Measurements from ENCODE around the gene SLC25A47.
"Not testable (repeated sequence)": the region's sequence is repeated elsewhere in the genome, so short reads cannot be mapped to it uniquely, and the experiment has no call there.

The SLC25A47 gene

GRCh38 chr14:100328495-100329163, 5.5 kb downstream of the SLC25A47 start:
- DNase-seq = no peak

DNA sequence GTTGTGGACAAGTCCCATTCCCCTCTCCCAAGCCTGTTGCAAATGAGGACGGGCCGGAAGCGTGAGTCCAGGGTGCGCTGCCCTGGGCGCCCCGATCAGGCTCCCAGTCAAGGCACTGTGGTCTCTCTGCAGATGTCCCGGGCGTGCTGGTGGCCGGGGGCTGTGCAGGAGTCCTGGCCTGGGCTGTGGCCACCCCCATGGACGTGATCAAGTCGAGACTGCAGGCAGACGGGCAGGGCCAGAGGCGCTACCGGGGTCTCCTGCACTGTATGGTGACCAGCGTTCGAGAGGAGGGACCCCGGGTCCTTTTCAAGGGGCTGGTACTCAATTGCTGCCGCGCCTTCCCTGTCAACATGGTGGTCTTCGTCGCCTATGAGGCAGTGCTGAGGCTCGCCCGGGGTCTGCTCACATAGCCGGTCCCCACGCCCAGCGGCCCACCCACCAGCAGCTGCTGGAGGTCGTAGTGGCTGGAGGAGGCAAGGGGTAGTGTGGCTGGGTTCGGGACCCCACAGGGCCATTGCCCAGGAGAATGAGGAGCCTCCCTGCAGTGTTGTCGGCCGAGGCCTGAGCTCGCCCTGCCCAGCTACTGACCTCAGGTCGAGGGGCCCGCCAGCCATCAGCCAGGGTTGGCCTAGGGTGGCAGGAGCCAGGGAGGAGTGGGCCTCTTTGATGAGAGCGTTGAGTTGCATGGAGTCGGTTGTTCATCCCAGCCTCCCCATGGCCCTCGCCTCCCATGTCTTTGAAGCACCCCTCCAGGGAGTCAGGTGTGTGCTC, 6.3 kb downstream of the SLC25A47 start:
- no peak for DNase-seq

DNA sequence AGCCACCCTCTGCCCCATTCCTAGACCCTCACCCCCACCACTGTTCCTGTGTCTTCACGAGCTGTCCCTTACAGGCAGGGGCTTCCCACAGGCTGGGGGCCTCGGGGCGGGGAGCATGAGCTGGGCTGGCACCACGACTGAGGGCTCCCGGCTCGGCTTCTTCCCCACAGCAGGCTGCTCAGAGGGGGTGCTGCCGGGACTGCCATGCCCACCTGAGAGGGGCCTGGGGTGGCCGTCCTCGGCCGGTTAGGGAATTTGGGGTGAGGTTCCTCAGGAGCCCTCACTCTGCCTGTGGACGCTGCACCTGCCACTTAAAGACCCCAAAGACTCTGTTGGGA, 6.8 kb downstream of the SLC25A47 start:
- DNase-seq = no peak

- DNase-seq = no peak
Observed at GRCh38 chr14:100330388-100330931, 7.3 kb downstream of the SLC25A47 start.

DNA sequence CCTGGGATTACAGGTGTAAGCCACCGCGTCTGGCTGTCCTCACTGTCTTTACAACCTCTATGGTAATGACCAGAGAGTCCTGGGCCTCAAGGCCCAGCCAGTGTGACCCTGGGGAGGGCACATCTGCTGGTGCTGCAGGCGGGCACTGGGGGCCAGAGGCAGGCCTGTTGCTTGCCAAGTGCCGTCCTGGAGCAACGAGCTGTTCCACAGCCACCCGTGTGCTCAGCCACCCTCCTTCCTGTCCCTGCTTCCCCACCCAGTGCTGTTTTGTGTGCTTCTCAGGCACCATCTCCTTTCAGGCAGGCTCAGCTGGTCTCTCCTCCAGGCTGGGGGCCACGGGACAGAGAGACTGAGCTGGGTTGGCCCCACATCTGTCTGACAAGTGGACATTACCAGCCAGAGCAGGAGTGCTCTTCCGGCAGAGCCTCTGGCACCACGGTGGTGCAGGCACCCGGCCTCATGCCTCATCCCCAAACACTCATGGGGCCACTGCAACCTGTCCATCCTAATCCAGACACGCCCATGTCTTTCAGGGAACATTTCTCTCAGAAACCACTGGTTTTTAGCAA, 9.0 kb downstream of the SLC25A47 start:
- no peak for DNase-seq

DNA sequence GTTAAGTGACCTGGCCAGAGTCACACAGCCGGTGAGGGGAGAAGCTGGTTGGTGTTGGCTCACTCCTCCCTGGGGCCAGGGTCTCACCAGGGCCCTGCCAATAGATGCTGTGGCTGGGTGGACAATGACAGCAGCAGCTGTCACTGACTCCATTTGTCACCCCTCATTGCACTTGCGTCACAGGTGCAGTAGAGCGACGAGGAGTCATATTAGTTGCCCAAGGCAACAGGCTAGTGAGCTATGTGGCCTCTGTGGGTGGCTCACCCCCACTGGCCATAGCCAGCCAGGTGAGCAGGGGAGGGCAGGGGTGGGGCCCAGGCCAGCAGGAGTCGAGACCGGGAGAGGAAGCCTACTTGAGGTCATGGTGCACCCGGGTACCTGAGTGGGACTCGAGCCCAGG, 9.7 kb downstream of the SLC25A47 start:
- DNase-seq = no peak

DNA sequence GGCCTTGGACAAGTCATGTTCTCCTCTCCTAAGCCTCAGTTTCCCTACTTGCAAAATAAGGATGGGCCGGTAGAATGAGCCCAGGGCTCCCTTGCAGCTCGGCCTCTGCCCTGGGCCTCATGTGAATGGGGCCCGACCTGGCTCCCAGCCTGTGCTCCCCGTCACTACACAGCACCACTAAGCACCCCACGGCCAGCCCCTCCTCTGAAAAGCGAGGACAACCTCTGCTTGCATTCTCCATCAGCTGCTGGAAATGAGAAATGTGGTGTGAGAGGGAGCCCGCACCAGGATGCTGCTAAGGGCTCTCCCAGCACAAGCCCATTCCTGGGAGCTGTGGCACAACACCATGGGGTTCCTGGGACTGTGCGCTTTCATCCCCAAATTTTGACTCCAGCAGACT, 10.2 kb downstream of the SLC25A47 start:
- DNase-seq = no peak

DNA sequence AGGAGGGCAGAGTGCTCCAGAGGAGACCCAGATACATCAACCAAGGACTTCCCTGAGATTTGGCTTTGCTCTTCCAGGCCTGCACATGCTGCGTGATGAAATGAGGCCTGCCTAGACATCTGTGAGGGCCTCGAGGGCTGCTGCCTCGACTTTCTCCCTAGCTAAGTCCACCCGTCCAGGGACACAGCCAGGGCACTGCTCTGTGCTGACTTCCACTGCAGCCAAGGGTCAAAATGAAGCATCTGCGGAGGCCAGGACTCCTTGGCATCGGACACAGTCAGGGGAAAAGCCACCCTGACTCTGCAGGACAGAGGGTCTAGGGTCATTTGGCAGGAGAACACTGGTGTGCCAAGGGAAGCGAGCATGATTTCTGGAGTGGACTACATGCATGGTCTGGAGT, 10.7 kb downstream of the SLC25A47 start:
- DNase-seq = no peak

DNA sequence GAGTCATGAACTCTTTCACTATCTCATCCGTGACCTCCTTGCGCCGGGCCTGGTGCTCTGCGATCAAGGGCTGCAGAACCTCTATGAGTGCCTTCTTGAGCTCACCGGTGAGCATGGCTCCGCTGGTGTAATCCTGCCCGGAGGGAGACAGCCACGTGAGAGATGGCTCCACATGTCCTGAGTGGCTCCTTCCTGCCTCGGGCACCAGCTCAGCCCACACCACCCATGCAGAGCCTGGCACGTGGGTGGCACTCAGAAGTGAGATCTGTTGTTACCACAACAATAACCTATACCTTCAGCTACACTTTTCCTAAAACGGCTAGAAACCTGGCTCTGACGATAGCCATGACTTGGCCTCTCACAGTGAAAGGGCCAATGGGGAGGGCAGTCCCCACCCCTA, 11.8 kb downstream of the SLC25A47 start:
- DNase-seq = no peak

DNA sequence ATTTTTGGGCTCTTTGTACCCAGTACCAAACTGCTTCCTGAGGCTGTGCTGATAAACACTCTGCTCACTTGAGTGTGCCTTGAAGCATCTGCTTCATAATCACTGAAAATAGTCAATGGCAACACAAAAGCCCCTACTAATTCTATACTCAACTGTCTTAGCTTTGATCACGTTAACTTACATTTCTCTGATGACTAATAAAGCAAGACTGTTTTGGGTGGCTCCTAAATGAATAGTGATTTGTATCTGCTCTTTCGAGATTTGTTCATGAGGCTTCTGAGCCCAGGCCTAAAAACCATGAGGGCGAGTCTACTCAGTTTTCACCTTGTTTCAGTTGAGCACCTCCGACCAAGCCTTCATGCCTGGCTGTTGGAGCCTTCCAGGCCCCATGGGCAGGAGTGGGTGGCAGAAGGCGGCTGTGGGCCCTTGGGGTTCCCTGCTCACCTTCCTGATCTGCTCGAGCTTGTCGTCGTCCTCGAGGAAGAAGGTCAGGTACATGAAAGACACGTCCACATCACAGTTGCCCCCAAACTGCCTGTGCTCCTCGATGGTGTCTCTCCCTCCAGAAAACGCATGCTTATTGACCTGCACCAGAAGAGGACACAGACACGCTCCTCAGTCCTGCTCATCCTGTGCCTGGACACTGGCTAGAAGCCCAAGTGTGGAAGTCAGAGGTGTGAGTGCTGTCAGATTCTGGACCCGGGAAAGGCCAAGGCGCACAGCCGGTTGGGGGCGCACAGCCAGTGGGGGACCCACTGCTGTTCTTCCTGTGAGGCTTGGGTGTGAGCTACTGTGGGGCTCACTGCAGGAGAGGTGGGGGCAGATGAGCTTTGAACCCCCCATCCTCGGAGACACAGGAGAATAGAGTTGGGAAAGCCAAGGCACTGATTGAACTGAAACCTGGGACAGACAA, 13.7 kb downstream of the SLC25A47 start:
- no peak for DNase-seq

- DNase-seq = no peak
Observed at GRCh38 chr14:100339766-100340422, 16.8 kb downstream of the SLC25A47 start.

GRCh38 chr14:100340423-100340813, 17.3 kb downstream of the SLC25A47 start:
- no peak for DNase-seq

DNA sequence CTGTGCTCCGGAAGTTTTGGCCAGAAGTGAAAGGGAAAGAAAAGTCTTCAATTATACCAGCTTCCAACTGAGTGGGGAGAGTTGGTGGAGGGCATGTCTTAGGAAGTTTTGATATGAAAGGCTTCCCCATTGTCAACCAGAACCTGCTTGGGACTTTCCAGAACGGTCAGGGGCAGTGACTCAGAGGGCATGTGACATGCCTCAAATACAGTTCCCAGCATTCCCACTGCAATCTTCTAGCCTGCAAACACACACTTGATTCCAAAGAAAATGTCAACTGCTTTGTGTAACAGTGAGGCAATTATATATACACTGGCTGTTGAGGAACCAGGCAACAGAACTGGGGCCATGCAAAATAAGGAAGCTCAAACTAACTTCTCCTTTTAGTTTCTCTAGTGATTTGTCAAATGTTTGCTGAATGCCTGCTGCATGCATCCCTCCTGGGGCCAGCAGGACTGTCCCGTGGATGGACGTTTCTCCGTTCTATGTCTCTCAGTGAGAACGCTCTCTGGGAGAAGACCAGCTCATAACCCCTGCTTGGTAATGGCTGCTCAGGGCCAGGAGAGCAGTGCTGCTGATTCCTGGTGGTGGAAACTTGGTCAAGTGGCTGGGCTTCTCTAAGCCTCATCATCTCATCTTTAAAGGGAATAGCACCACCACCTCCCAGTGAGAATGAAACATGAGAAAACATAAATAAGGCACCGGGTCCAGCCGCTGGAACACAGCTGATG, 18.3 kb downstream of the SLC25A47 start:
- DNase-seq = no peak

GRCh38 chr14:100342195-100342594, 19.1 kb downstream of the SLC25A47 start:
- DNase-seq = no peak

GRCh38 chr14:100342826-100343225, 19.7 kb downstream of the SLC25A47 start:
- DNase-seq = not testable (repeated sequence)

GRCh38 chr14:100344657-100345056, 21.5 kb downstream of the SLC25A47 start:
- not testable (repeated sequence) for DNase-seq

DNA sequence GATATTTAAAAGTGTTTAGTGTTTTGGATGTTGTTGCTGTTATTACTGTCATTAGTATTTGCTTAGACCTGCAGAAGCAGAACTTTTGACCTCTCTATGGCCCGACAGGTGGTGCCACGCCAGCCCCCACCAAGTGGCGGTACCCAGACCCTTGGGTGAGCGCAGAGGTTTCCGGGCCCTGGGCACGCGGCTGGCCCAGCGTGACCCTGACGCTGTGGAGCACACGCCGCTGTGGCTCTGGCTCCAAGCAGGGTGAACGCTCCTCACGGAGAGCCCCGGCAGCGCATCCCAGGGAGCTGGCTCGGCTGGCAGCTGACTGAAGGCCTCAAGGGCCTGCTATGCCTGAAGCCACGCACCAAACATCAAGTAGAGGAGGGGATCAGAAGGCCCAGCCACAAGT, 22.6 kb downstream of the SLC25A47 start:
- DNase-seq = no peak

- DNase-seq = no peak
Observed at GRCh38 chr14:100346306-100347091, 23.4 kb downstream of the SLC25A47 start.

GRCh38 chr14:100348253-100348729, 25.2 kb downstream of the SLC25A47 start:
- no peak for DNase-seq

DNA sequence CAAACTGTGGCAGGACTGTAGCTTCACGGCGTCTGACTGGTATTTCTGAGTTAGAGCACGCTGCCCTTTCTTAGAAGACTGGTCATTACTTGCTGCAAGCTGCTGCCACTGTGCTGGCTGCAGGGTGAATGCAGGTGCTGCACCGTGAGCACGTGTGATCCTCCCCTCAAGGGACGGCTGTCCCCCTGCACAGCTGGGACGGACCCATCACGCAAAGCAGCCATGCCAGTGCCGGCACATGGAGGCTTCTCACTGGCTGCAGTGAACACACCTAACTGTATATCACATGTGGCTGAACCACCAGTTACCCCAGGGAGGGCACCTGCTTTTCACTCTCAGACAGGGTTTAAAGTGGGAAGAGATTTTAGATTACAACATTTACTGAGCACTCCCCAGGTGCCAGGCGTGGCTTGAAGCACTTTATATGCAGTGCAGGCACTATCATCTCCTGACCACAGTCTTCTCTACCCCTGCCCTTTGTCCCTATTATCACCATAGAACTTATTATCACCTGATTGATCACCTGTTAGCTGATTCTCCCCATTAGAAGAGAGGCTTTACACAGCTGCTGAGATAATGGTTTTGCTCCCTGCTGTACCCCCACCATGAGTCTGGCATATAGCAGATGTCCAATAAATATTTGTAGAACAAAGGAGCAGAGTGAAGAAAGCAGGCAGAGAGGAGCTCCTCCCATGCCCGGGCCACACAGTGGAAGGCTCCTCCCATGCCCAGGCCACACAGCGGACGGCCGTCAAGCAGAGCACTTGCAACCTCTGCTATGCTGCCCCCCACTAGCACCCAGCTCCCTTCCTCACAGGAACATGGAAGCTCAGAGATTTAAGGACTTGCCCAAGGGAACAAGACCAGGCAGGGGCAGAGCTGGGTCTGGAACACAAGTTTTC, 25.9 kb downstream of the SLC25A47 start:
- no peak for DNase-seq
